PFSK-1 (cell line): ENCODE measurements around the gene LRP6.

Source experiments
- FOXP2 ChIP-seq: optimal IDR thresholded peaks from 2 replicates; pipeline ENCODE3; 2011; ENCODE audit warnings: borderline replicate concordance, control low read depth, inconsistent platforms; ENCODE audit not compliant: insufficient read depth; ENCODE audit errors: extremely low read length, extremely low read depth
- POLR2AphosphoS5 ChIP-seq: IDR thresholded peaks from 2 replicates; pipeline ENCODE4 v1.6.1; 2012; ENCODE audit warnings: low read depth, mild to moderate bottlenecking, control low read depth, low read length, moderate library complexity
- REST ChIP-seq, 2 experiments: IDR thresholded peaks; 2 replicates each; pipeline versions ENCODE4 v1.6.1 to v1.8.0; 2011 to 2012; ENCODE audit warnings: low read depth in 2 of 2, low read length in 2 of 2, control low read depth in 1 of 2, inconsistent platforms in 1 of 2, mild to moderate bottlenecking in 1 of 2, moderate library complexity in 1 of 2; ENCODE audit not compliant: insufficient read depth in 1 of 2
- SIN3A ChIP-seq: IDR thresholded peaks from 2 replicates; pipeline ENCODE4 v1.6.1; 2012; ENCODE audit warnings: mild to moderate bottlenecking, low read length, moderate library complexity, borderline replicate concordance; ENCODE audit not compliant: insufficient read depth
- TAF1 ChIP-seq: IDR thresholded peaks from 2 replicates; pipeline ENCODE4 v1.6.1; 2012; ENCODE audit warnings: low read length, control low read depth, borderline replicate concordance; ENCODE audit not compliant: insufficient read depth

- TF ChIP-seq TAF1, result no peak
- TF ChIP-seq POLR2AphosphoS5, result no peak
- no peak for TF ChIP-seq REST (IDR thresholded peaks at IDR 0.05; ENCODE audit: insufficient read depth in 1 of 2, low read depth in 2 of 2, low read length in 2 of 2)
- no peak for TF ChIP-seq SIN3A
- TF ChIP-seq FOXP2, result no peak
Measured at GRCh38 chr12:12081836-12082497, 184.9 kb downstream of the LRP6 start.
